WTC11 (cell line): ENCODE measurements around the gene LDHD.

Experiments
- CTCF ChIP-seq: fragments of 200-600 bp; IDR thresholded peaks from 2 replicates; pipeline ENCODE4 v1.8.0; 2022; ENCODE audit warnings: antibody characterized with exemption
- E2F1 ChIP-seq: sonication (generic); formaldehyde crosslinking; IDR thresholded peaks from 2 replicates; pipeline ENCODE4 v1.8.0; 2022; ENCODE audit warnings: mild to moderate bottlenecking, missing genetic modification reagents
- ERG ChIP-seq: fragments of 250-450 bp; sonication (Bioruptor Pico); IDR thresholded peaks from 2 replicates; pipeline ENCODE4 v1.8.0; 2021; ENCODE audit warnings: mild to moderate bottlenecking
- ETV6 ChIP-seq: sonication (generic); formaldehyde crosslinking; IDR thresholded peaks from 2 replicates; pipeline ENCODE4 v1.8.1; 2022; ENCODE audit warnings: mild to moderate bottlenecking, missing genetic modification reagents
- KAT7 ChIP-seq: sonication (generic); formaldehyde crosslinking; IDR thresholded peaks from 2 replicates; pipeline ENCODE4 v1.8.1; 2023; ENCODE audit warnings: missing genetic modification reagents, mild to moderate bottlenecking, borderline replicate concordance
- RELA ChIP-seq: sonication (generic); formaldehyde crosslinking; IDR thresholded peaks from 2 replicates; pipeline ENCODE4 v1.8.1; 2022; ENCODE audit warnings: missing genetic modification reagents, mild to moderate bottlenecking, borderline replicate concordance
- USF1 ChIP-seq: sonication (generic); formaldehyde crosslinking; IDR thresholded peaks from 2 replicates; pipeline ENCODE4 v1.8.0; 2022; ENCODE audit warnings: mild to moderate bottlenecking, missing genetic modification reagents
- ZBTB43 ChIP-seq: sonication (generic); formaldehyde crosslinking; IDR thresholded peaks from 2 replicates; pipeline ENCODE4 v1.8.1; 2023; ENCODE audit warnings: mild to moderate bottlenecking, missing genetic modification reagents
- ZMAT4 ChIP-seq: fragments of 250-450 bp; sonication (Bioruptor Pico); IDR thresholded peaks from 2 replicates; pipeline ENCODE4 v1.9.0; 2021; ENCODE audit warnings: mild to moderate bottlenecking
- ZSCAN18 ChIP-seq: fragments of 250-450 bp; sonication (Bioruptor Pico); IDR thresholded peaks from 2 replicates; pipeline ENCODE4 v2.1.2; 2022; ENCODE audit warnings: mild to moderate bottlenecking, moderate library complexity

GRCh38 chr16:75120253-75120652 is 3.7 kb upstream of the LDHD start:
- TF ChIP-seq USF1 (CRISPR knock-in tag): no peak
- TF ChIP-seq CTCF: no peak
- no peak for TF ChIP-seq ZBTB43 (CRISPR knock-in tag)
- no peak for TF ChIP-seq E2F1 (CRISPR knock-in tag)
- TF ChIP-seq KAT7: no peak
- TF ChIP-seq ZSCAN18 (CRISPR knock-in tag): no peak
- TF ChIP-seq ETV6: no peak
- no peak for TF ChIP-seq ZMAT4
- TF ChIP-seq RELA (CRISPR knock-in tag): no peak
- TF ChIP-seq ERG (CRISPR knock-in tag): no peak
